22Rv1 (cell line): ENCODE measurements around the gene BRCA2.

Source experiments
- ZFX ChIP-seq: fragments of 450-650 bp; IDR thresholded peaks from 2 replicates; pipeline ENCODE4 v1.6.1; 2017; ENCODE audit warnings: antibody characterized with exemption, borderline replicate concordance
- TF ChIP-seq, protein P1 (sequence below): fragments of 450-650 bp; IDR thresholded peaks from 2 replicates; pipeline ENCODE4 v1.5.1; 2017; ENCODE audit warnings: mild to moderate bottlenecking

DNA sequence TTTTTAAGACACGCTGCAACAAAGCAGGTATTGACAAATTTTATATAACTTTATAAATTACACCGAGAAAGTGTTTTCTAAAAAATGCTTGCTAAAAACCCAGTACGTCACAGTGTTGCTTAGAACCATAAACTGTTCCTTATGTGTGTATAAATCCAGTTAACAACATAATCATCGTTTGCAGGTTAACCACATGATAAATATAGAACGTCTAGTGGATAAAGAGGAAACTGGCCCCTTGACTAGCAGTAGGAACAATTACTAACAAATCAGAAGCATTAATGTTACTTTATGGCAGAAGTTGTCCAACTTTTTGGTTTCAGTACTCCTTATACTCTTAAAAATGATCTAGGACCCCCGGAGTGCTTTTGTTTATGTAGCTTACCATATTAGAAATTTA, 1.2 kb downstream of the BRCA2 start:
- TF ChIP-seq, protein P1, sequence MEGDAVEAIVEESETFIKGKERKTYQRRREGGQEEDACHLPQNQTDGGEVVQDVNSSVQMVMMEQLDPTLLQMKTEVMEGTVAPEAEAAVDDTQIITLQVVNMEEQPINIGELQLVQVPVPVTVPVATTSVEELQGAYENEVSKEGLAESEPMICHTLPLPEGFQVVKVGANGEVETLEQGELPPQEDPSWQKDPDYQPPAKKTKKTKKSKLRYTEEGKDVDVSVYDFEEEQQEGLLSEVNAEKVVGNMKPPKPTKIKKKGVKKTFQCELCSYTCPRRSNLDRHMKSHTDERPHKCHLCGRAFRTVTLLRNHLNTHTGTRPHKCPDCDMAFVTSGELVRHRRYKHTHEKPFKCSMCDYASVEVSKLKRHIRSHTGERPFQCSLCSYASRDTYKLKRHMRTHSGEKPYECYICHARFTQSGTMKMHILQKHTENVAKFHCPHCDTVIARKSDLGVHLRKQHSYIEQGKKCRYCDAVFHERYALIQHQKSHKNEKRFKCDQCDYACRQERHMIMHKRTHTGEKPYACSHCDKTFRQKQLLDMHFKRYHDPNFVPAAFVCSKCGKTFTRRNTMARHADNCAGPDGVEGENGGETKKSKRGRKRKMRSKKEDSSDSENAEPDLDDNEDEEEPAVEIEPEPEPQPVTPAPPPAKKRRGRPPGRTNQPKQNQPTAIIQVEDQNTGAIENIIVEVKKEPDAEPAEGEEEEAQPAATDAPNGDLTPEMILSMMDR: no peak
- no peak for TF ChIP-seq ZFX
